HG02678 (cell line): Measurements from ENCODE around the gene ARHGAP22.

Source experiments
- ATAC-seq: cut with Tn5 transposase; IDR thresholded peaks from one replicate; pipeline ENCODE4 v1.9.1; 2021; ENCODE audit warnings: mild to moderate bottlenecking, moderate library complexity; ENCODE audit not compliant: unreplicated experiment

ARHGAP22 gene

DNA sequence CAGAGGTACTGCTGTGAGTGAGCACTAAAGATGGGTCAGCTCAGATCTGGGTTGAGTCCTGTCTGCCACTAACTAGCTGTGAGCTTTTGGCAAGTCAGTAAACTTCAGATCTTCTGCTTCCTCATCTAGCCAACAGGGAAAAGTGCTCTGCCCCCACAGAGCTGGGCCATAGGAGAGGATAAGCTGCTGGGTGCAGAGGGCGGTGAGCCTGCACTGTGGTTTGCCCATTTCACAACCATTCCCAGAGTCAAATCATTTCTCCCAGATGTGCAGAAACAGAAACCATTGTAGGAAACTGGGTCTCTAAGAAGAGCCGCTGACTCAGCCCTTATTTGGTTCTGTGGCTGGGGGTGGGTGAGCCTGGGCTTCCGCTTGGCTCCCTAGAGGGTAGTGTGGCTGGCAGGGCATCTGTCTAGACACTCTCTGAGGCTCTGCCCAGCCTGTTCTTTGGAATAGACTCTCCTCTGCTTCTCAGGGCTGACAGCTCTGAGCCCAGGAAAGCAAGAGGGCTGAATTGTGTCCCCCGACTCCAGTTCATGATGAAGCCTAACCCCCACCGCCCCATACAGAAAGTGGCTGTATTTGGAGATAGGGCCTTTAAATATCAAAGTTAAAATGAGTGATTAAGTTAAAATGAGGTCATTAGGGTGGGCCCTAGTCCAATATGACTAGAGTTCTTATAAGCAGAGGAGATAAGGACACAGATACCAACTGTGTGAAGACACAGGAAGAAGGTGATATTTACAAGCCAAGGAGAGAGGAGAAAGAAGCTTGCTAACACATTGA is 29.5 kb upstream of the ARHGAP22 start:
- ATAC-seq, result peak; percentile 98

DNA sequence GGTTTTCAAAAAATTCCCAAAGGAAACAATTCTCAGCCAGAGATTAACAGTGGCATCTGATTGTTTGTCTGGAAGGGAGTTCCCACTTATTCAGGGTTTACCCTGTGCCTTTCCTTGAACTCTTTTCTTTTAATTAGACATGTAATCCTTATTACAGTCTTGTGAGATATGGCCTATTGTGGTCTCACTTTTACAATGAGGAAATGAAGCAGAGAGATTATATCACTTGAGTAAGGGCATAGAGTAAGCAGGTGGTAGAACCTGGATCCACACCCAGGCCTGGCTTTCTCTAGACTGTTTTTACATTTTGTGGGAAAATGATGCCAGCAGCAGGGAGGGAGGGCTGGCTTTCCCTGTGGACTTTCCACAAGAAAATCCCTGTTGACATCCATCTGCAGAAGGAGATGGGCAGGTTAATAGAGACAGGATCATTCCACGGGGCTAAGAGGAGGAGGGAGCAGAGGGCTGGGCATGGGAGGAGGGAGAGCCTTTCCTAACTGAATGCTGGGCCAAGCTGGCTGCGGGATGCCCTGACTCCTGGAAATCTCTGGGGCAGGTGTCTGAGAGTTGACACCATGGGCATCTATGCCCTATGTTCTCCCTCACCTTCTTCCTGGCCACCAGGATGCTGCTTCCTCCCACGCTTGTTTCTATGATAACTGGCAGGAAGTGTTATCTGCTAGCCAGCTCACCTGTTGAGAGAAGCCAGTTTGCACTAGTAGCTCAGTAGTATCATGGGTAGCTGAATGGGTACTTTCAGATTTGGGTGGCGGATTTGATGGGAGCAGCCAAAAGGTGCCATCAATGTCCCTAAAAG is 28.7 kb upstream of the ARHGAP22 start:
- ATAC-seq, result peak; percentile 36

DNA sequence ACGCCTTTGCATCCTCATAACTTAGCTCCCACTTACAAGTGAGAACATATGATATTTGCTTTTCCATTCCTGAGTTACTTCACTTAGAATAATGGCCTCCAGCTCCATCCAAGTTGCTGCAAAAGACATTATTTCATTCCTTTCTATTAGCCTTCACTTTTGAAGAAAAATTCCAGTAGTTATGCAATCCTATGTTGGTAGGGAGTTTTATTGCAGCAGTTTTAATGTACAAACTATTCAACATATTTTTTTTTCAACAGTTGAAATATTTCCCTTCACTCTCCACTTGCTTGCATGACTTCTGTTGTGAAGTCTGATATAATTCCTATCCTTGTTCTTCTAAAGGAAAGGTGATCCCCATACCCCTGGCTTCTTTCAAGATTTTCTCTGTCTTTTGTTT is 27.3 kb upstream of the ARHGAP22 start:
- no peak for ATAC-seq

DNA sequence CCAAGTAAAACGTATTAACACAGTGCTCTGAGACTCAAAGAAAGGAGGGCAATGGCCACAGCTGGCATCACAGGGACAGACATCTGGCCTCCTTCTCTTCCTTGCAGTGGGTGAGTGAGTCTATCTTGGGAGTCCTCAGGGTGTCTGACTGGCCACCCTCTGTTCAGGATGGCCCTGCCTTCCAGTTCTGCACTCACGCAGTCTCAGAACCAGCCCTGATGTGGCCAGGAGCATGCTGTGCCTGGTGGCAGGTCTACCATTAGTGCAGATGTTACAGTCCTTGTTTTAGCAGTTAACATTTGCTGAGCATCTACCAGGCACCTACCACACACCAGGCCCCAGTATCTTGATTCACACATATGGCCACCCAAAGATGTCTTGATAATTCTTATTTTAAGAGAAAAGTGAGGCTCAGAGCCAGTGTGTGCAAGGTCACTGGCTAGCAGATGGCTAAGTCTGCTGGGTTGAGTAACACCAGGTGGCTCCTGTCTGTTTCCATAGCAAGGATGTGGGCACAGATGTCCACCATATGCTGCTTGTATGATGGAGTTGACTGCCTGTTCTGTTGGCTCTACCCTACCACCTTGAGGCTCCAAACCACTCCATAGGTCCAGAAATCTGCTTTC is 23.2 kb upstream of the ARHGAP22 start:
- no peak for ATAC-seq

DNA sequence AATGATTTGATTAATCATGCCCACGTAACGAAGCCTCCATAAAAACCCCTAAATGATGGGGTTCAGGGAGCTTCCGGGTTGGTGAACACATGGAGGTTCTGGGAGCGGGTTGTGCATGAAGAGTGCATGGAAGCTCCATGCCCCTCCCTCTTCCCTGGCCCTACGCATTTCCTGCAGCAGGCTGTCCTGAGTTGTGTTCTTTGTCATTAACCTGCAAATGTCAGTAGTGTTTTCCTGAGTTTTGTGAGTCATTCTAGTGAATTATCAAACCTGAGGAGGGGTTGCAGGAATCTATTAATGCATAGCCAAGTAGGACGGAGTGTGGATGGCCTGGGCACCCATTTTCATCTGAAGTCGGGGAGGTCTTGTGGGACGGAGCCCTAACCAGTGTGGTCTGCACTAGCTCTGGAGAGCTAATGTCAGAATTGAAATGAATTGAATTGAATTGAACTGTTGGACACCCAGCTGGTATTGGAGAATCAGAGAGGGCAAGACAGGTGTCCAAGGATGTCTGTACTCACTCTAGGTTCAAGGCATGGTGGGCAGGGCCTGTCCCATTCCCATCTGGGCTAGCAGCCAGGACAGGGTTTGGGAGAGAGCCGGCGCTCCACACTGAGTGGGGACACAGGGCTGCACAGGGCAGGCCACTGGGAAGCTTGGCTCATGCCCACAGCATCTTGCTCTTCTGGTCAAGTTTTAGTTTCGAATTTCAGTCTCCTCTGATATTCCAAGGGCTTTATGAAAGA is 22.3 kb upstream of the ARHGAP22 start:
- ATAC-seq, result no peak

DNA sequence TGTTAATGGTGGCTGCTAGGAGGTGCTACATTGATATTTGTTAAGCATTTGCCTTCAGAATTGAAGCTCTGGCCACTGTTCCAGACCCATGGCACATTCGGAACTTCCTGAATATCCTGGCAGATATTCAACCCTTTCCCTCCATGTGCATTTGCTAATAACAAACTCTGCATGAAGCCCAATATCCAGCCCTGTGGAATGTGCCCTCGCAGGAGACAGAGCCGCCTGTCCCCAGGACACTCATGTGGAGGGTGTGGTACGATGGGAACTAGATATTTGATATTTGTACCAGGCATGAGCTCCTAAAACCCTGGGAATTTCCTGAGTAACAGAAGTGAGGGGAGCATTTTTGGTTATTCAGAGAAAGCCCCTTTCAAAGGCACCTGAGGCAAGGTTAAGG is 21.6 kb upstream of the ARHGAP22 start:
- ATAC-seq, result no peak

DNA sequence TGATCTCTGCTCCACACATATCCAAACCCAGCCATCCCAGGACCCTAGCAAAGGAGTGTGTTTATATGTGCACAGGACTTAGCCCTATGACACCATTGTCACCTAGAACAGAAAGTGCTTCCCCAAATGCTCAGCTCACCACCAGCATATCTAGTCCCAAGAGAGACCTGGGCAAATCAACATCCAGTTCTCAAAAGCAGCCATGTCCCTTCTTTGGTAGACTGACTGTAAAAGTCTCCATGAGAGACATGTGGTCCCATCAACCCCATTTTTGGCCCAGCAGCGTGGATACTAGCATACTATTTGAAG is 20.9 kb upstream of the ARHGAP22 start:
- no peak for ATAC-seq

DNA sequence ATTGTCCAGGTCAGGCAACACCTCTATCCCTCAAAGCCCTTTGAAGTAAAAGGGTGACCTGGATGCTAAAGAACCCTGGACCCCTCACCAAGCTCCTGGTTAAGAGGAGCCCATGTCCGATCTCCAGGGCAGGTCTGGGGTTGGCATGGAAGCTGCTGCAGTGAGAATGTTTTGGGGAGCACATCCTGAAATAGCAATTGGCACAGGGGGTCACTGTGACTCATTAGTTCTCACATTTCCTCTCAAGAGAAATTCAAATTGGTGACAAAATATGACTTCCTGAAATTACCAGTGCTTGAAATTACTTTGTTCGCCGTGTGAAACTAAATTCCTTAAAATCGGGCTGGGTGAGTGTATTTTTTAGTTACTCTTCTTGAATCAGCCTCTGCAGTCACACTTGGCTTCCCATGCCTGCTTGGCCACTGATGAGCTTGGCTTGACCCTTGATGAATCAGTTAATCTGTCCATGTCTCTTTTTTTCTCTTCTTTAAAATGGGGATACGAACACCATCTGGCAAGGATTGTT is 18.8 kb upstream of the ARHGAP22 start:
- ATAC-seq, result no peak

DNA sequence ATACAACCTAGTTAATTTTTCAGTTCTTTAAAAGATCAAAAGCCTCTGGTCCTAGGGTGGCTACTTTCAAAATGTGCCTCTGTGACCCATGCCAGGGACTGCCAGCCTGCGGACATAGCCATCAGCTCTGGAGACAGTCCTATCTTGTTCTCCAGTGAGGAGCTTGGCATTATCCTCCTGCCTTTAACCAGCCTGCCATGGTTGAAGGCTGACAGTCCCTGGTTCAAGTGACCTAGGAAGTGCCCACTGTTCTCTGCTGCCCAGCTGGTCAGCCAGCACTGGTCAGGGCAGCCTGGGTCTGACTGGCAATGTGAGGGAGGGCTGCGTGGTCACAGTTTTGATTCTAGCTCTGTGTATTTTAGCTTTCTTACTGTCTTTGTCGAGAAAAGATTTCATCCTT is 18.1 kb upstream of the ARHGAP22 start:
- ATAC-seq, result no peak

DNA sequence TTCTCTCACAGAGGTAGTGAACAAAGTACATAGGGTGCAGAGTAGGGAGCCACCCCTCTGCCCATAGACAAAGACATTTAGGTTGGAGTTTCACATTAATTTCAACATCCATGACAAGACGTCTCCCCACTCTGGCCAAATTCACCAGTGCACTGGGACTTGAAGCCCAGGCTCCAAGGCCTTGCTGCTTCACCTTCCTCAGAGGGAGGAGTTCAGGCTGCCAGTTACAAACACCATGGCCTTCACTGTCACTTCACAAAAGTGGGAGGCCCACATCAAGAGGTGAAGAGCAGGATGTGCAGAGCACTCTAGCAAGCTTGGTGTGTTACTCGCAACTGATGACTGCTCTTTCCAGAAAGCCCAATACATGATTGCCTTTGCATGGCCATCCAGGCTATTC is 15.8 kb upstream of the ARHGAP22 start:
- ATAC-seq, result no peak

DNA sequence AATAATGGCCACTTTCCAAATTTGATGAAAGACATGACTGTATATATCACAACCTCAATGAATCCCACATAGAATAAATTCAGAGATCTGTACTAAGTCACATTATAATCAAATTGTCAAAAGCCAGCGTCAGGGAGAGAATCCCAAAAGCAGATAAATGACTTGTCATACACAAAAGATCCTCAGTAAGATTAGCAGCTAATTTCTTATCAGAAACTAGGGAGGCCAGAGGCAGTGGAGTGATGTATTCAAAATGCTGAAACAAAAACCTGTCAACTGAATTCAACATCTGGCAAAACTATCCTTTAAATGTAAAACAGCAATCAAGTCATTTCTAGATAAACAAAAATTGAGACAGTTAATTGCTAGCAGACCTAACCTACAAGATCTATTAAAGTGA is 11.6 kb upstream of the ARHGAP22 start:
- ATAC-seq, result no peak

DNA sequence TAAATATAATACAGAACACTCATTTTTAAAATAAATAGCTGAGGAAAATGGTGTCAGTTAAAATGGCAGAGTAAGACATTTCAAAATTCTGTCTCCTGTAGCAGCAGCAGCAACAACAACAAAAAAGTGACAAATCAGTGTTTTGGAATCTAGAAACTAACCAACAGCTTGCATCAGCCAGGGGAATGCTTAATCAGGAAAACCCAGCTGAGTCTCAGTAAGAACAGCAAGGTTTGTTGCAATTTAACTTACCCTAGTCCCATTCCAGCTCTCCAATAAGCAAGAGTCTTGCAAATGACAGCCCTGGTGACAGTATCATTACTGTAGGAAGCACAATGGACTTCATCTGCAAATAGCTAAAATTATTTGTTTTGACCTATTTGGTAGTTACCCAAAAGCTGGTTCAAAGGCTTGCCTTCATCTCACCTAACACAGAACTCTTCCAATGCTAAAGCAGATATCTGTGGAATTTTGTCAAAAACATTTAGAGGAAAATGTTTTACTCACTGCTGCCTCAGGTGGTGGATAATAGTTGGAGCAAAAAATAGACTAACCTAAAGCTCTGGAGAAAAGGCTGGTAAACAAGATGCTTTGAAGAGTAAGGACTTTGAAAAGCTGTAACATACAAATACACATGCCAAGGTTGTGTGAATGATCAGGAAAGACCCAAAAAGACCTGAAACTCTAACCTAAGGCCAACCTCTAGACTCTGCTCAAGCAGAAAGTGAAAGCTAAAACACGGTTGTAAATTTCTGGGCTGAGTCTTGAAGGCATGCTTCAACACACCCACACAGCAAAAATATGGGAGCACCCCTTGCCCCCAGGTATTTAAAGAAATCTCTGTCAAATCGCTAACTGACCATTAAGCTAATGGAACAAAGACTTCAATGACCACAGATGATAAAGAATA is 9.9 kb upstream of the ARHGAP22 start:
- ATAC-seq, result peak; percentile 75

DNA sequence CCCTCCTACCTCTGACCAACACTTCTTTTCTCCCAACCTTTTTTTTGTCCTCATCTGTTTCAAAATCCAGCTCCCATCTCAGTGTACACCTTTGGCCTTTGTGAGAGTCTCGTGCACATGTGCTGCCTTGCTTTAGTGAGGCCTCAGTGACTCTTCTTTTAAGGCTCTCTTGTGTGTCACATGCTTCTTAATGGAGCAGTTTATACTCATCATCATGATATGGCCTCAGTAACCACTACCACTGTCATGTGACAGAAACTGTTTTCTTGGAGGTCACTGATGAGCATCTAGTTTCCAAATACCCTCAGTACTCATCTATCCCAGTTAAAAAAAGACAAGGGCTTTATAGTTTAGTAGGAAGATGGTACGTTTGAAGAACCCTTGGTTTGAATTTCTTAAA is 8.1 kb upstream of the ARHGAP22 start:
- no peak for ATAC-seq

DNA sequence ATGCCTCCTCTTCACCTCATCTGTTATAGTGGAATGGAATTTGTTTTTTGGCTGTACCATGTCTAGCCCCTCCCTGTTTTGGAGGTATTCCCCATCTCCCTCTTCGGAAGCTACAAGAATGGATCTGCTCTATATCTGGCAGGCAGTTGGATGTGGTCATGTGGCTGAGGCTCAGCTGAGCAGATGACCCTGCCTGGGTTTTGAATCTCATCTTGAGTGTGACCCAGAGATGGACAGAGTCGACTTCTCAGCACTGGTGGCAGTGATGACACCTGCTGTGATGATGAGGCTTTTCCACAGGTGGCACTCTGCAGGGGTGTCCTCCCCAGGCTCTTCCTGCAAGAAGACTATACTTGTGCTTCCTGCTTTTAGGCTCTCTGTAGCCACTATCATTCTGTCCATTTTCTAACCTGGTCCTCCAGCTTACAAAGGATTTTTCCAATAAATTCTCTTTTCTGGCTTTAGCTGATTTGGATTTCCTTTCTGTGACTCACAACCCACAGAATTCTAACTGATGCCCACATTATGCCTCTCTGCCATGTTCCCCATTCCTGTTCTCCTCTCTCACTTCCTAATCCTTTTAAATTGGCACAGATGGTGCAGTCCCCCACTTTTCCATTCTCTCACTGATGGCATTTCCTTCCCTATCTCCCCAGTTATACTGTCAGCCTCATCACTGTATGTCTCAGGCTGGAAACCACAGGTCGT is 7.5 kb upstream of the ARHGAP22 start:
- no peak for ATAC-seq

DNA sequence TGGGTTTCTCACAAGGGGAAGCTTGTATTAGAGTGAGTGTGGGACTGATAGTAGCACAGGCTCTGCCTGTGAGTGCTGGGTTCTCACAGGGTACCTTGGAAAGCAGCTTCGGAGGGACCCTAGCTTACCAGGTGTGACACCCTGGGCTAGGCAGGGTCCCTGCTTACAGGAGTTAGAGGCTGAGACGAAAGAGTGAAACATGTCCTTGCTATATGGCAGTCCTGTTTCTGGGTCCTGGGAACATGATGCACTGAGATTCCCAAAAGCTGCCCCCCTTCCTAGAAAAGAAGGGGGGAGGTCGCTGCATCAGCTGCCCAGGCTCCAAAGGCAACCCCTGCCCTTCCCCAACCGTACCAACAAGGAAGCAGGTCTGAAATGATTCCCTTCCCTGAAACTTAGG is 6.3 kb upstream of the ARHGAP22 start:
- ATAC-seq, result no peak

DNA sequence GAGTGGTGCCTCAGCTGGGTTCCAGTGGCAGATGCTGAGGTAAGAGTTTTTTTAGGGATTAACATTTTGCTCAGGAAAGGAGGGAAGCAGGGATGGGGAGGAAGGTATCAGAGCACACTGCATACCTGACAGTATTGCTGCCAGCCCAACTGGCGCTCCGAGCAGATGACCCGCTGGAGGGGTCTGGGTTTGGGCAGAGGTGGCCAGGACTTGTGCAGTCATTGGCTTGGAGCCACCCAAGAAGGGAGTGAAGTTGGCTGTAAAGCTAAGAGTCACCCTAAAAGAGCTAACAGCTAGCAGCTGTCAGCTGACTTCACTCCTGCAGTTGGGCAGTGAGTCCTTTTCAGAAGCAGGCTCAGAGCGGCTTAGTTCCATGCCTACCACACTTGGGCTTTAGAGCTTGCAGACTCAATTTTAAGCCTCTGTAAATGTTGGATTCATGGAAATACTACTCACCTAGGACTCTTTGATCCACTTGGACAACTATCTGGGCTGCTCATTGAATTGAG is 5.8 kb upstream of the ARHGAP22 start:
- no peak for ATAC-seq

DNA sequence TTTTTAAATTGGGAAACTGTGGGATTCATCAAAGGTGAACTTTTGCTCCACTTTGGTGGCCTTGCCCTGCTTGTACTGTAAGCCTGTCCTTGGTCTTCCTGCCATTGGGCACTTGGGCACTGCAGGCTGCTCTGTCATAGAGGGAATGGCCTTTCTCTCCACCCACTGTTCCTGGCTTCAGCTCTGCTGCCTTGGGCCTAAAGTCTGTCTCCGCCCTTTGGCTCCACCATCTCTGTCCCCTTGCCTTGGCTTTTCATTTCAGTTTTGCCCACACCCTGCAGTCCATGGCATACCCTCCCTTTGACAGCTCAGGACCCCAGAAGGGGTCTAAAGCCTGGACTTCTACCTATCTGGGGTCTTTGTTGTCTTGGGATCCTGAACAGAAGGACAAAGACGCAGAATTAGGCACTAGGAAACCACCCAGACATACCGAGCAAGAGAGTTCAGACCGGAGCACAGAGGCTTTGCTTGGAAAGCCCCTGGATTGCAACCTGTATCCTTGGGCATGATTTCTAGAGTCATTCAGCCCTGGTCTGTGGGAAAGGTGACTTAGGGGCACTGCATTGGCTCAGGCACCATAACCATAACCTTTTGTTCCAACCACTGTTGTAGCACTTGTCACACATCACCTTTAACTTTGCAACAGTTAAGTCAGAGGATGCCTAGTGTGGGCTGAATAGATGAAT is 5.2 kb upstream of the ARHGAP22 start:
- no peak for ATAC-seq

DNA sequence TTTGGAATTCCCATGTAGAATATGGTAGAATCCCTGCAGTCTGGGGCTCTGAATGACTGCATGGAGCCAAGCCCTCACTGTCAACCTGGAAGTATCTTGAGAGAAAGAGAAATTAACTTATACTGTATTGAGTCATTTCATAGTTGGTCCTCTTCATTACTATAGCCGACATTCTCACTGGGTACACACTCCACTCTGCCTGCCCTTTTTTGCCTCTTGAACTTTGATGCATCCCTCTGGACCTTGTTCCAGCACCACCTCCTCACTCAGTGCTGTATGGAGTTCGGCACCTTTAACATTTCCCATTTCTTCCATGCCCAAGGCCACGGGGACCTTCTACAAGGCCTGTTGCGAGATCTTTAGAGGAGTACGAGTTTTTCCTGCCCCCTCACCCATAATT is 4.6 kb upstream of the ARHGAP22 start:
- no peak for ATAC-seq

DNA sequence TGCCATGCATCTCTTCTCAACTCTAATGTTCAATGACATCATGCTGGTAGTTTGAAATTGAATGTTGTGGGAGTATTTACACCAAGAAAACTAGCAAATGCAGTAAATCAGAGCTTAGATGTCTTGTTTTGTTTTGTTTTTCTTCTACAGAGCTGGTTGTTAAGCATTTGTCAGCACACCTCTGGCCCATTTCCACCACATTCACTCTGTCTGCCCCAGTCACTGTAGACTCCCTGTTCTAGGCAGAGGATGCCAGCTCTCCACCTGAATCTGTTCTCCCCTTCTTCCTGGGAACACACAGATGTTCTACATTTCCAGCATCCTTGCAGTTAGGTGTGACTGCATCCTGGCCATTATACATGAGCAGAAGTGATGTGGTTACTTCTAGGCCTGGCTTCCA is 4.1 kb upstream of the ARHGAP22 start:
- ATAC-seq, result no peak
